HUES64 (cell line): ENCODE measurements around the gene MYO9B.

Experiments
- H3K27ac ChIP-seq: 2 replicates; pipeline ENCODE4 v1.7.0; 2013; ENCODE audit warnings: low read depth, low read length, inconsistent platforms
- H3K27me3 ChIP-seq: 2 replicates; pipeline ENCODE4 v1.6.1; 2013; ENCODE audit warnings: mild to moderate bottlenecking, low read length; ENCODE audit not compliant: insufficient read depth
- H3K36me3 ChIP-seq: 2 replicates; pipeline ENCODE4 v1.6.1; 2013; ENCODE audit warnings: mild to moderate bottlenecking, low read length; ENCODE audit not compliant: insufficient read depth
- H3K4me1 ChIP-seq: 2 replicates; pipeline ENCODE4 v1.6.1; 2013; ENCODE audit warnings: mild to moderate bottlenecking, low read length, moderate library complexity; ENCODE audit not compliant: insufficient read depth
- H3K4me3 ChIP-seq: 2 replicates; pipeline ENCODE4 v1.5.1; 2013; ENCODE audit warnings: mild to moderate bottlenecking, low read length, moderate library complexity
- H3K9ac ChIP-seq: 2 replicates; pipeline ENCODE4 v1.6.1; 2013; ENCODE audit warnings: mild to moderate bottlenecking, low read depth, low read length
- H3K9me3 ChIP-seq: 2 replicates; pipeline ENCODE4 v1.6.1; 2013; ENCODE audit warnings: low read depth, low read length; ENCODE audit not compliant: insufficient read depth
- WGBS: fragments of 150-250, 120-280 bp; methylation state at CpG from one replicate; pipeline ENCODE4 v1.1.7; 2013; ENCODE audit warnings: missing lambda C conversion rate; 5-methylcytosine and 5-hydroxymethylcytosine counted together

The MYO9B gene

GRCh38 chr19:17192751-17193150 lies 117.2 kb downstream of the MYO9B start:
- Histone ChIP-seq H3K9ac (no peak overlapping the region), H3K27me3 (no peaks in the 10 kb centered on the region), H3K4me1 (no peaks in the 10 kb centered on the region), H3K9me3 (no peaks in the 10 kb centered on the region), H3K27ac (no peak overlapping the region), H3K4me3 (no peak overlapping the region), H3K36me3 (peaks cover 74% of the 10 kb centered on the region)
- WGBS = 96% methylated on average over 26 of the region's 26 CpGs

GRCh38 chr19:17194608-17195007 lies 119.0 kb downstream of the MYO9B start:
- Histone ChIP-seq H3K9me3 (no peaks in the 10 kb centered on the region), H3K27me3 (no peaks in the 10 kb centered on the region), H3K36me3 (peaks cover 73% of the 10 kb centered on the region), H3K27ac (no peak overlapping the region), H3K4me1 (no peaks in the 10 kb centered on the region), H3K9ac (no peak overlapping the region), H3K4me3 (no peak overlapping the region)
- WGBS = 93% methylated on average over 16 of the region's 16 CpGs

GRCh38 chr19:17195106-17195505 lies 119.5 kb downstream of the MYO9B start:
- no peak overlapping the region for H3K4me3 ChIP-seq
- no peak overlapping the region for H3K9ac ChIP-seq
- 95% methylated on average over 23 of the region's 23 CpGs for WGBS
- no peaks in the 10 kb centered on the region for H3K27me3 ChIP-seq
- H3K4me1 ChIP-seq = no peaks in the 10 kb centered on the region
- H3K36me3 ChIP-seq = peaks cover 73% of the 10 kb centered on the region
- no peaks in the 10 kb centered on the region for H3K9me3 ChIP-seq
- H3K27ac ChIP-seq = no peak overlapping the region

GRCh38 chr19:17196610-17197009 lies 121.0 kb downstream of the MYO9B start:
- no peaks in the 10 kb centered on the region for H3K27me3 ChIP-seq
- peaks cover 74% of the 10 kb centered on the region for H3K36me3 ChIP-seq
- no peak overlapping the region for H3K4me3 ChIP-seq
- 95% methylated on average over 7 of the region's 7 CpGs for WGBS
- H3K9ac ChIP-seq = no peak overlapping the region
- no peak overlapping the region for H3K27ac ChIP-seq
- H3K9me3 ChIP-seq = no peaks in the 10 kb centered on the region
- H3K4me1 ChIP-seq = no peaks in the 10 kb centered on the region

GRCh38 chr19:17197666-17198065 lies 122.1 kb downstream of the MYO9B start:
- H3K9ac ChIP-seq = no peak overlapping the region
- H3K27ac ChIP-seq = no peak overlapping the region
- H3K27me3 ChIP-seq = no peaks in the 10 kb centered on the region
- peaks cover 77% of the 10 kb centered on the region for H3K36me3 ChIP-seq
- no peaks in the 10 kb centered on the region for H3K4me1 ChIP-seq
- H3K9me3 ChIP-seq = no peaks in the 10 kb centered on the region
- WGBS = 93% methylated on average over 16 of the region's 16 CpGs
- no peak overlapping the region for H3K4me3 ChIP-seq

- Histone ChIP-seq H3K27me3 (no peaks in the 10 kb centered on the region), H3K9me3 (no peaks in the 10 kb centered on the region), H3K27ac (no peak overlapping the region), H3K4me3 (no peak overlapping the region), H3K4me1 (no peaks in the 10 kb centered on the region), H3K9ac (no peak overlapping the region), H3K36me3 (peaks cover 63% of the 10 kb centered on the region)
- 95% methylated on average over 16 of the region's 16 CpGs for WGBS
Measured at GRCh38 chr19:17200408-17201079, 125.0 kb downstream of the MYO9B start.

- Histone ChIP-seq H3K36me3 (peaks cover 65% of the 10 kb centered on the region), H3K27ac (no peak overlapping the region)
- WGBS = 88% methylated on average over 9 of the region's 9 CpGs
Measured at GRCh38 chr19:17202249-17202648, 126.7 kb downstream of the MYO9B start.

GRCh38 chr19:17202713-17203112 lies 127.1 kb downstream of the MYO9B start:
- whole genome bisulfite sequencing = 96% methylated on average over 17 of the region's 17 CpGs
- H3K9ac ChIP-seq = no peak overlapping the region
- H3K36me3 ChIP-seq = peaks cover 60% of the 10 kb centered on the region
- no peaks in the 10 kb centered on the region for H3K9me3 ChIP-seq
- H3K27ac ChIP-seq = no peak overlapping the region
- no peaks in the 10 kb centered on the region for H3K4me1 ChIP-seq
- H3K27me3 ChIP-seq = no peaks in the 10 kb centered on the region
- H3K4me3 ChIP-seq = no peak overlapping the region

More at GRCh38 chr19:17202249-17202648, 126.7 kb downstream of the MYO9B start:
- H3K27me3 ChIP-seq = no peaks in the 10 kb centered on the region
- H3K4me1 ChIP-seq = no peaks in the 10 kb centered on the region
- no peak overlapping the region for H3K9ac ChIP-seq
- H3K4me3 ChIP-seq = no peak overlapping the region
- no peaks in the 10 kb centered on the region for H3K9me3 ChIP-seq

GRCh38 chr19:17205237-17206140 lies 129.9 kb downstream of the MYO9B start:
- Histone ChIP-seq H3K27me3 (no peaks in the 10 kb centered on the region), H3K9ac (no peak overlapping the region), H3K4me1 (peaks cover 4% of the 10 kb centered on the region; the same call in 1 of the 2 replicates), H3K9me3 (no peaks in the 10 kb centered on the region), H3K36me3 (peaks cover 44% of the 10 kb centered on the region), H3K4me3 (no peak overlapping the region), H3K27ac (no peak overlapping the region)
- WGBS = 90% methylated on average over 27 of the region's 27 CpGs

- peaks cover 36% of the 10 kb centered on the region for H3K36me3 ChIP-seq
Measured at GRCh38 chr19:17206736-17207581, 131.4 kb downstream of the MYO9B start.

More at GRCh38 chr19:17206736-17207581, 131.4 kb downstream of the MYO9B start:
- peaks cover 4% of the 10 kb centered on the region; the same call in 1 of the 2 replicates for H3K4me1 ChIP-seq
- H3K9me3 ChIP-seq = no peaks in the 10 kb centered on the region
- no peak overlapping the region for H3K4me3 ChIP-seq
- H3K27me3 ChIP-seq = no peaks in the 10 kb centered on the region
- H3K9ac ChIP-seq = no peak overlapping the region
- no peak overlapping the region for H3K27ac ChIP-seq
- 97% methylated on average over 24 of the region's 25 CpGs for WGBS
